GF-D8 (cell line): Measurements from ENCODE around the gene BSN.
"Not testable (repeated sequence)": the region's sequence is repeated elsewhere in the genome, so short reads cannot be mapped to it uniquely, and the experiment has no call there.

Source experiments
- DNase-seq: peaks from one replicate; lab custom pipeline; 2025; lab: John Stamatoyannopoulos, UW

Gene BSN

DNA sequence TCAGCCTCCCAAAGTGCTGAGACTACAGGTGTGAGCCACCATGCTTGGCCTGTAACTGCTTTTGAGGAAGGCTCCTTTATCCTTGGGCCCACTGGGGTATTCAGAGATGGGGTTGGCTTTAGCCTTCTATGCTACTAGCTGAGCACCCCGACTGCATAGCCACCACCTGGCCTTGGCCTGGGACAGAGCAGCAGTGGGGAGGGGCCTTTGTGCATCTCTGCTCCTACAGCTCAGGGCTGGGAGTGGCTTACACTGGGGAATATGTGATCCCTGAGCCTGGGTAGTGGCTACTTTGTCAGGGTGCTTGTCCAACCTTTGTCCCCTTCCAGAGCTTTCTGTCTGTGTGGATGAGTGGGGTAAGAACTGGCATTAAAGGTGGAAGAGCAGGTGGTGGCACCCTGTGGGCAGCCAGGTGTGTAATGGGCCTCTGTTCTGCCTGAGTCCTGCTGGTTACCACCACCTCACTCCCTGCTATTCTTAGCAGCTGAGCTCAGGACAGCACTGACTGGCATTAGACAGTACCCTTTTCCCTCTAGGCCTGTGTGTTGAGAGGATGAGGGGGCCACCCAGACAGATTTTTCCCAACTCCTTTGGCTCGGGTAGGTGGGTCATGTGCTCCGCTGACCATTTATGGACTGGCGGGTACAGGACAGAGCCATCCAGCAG lies 141.2 kb downstream of the BSN start:
- DNase-seq = not testable (repeated sequence)

- DNase-seq = no peak
Observed at GRCh38 chr3:49699281-49699979, 145.2 kb downstream of the BSN start.

DNA sequence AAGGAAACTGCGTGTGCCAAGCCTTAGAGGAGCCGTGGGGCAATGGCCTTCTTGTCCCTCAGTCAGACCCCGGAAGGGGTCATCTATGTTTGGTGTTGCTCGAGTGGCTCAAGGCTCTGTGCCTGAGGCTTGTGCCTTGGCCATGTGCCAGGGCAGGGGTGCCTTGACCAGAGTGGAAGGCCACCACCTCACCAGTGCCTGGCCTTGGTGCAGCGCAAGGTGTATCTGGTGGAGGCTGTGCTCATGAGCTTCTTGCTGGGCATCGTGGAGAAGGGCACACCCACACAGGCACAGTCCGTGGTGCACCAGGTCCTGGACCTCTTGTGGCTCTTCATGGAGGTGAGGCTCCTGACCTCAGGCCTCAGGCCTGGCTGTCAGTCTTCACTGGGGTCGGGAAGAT lies 145.7 kb downstream of the BSN start:
- no peak for DNase-seq

GRCh38 chr3:49700453-49701128 lies 146.3 kb downstream of the BSN start:
- no peak for DNase-seq

DNA sequence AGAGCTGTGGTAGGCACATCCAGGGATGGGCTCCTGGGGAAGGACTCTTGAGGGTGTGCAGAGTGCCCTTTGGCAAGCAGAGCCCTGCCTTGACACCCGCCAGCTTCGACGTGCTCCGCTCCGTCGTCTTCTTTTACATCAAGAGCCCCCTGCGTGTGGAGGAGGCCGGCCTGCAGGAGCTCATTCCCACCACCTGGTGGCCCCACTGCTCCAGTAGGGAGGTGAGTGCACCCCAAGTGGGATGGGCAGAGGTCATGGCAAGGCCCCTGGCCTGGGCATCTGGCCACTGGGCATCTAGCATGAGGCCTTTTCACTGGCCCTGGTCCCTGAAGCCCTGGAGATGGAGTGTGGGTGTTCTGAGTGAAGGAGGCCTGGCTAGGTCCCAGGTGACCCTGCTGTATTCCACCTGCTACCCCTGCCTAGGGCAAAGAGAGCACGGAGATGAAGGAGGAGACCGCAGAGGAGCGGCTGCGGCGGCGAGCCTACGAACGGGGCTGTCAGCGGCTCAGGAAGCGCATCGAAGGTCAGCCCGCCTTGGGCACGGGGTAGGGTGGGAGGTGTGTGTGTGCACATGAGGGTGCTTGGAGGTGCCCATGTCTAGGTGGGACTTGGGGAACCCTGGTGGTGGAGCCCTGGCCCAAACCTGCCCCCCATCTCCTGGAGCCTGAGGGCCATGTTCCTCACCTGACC lies 147.3 kb downstream of the BSN start:
- no peak for DNase-seq

DNA sequence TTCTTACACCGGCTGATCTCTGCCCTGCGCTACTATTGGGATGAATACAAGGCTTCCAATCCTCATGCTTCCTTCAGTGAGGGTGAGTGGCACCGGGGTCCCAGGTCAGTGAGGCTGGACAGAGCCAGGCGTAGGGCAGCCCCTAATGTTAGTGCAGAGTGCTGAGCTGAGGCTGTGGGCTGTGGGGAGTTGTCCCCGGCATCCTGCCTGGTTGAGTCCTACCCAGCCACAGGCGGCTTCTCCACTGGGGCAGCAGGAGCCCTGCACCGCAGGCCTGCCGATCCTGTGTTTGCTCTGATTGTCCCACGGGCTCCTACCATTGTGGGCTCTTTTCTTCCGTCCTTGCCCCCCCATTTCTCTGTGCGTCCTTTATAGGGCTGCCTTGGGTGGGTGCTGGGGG lies 148.4 kb downstream of the BSN start:
- no peak for DNase-seq

DNA sequence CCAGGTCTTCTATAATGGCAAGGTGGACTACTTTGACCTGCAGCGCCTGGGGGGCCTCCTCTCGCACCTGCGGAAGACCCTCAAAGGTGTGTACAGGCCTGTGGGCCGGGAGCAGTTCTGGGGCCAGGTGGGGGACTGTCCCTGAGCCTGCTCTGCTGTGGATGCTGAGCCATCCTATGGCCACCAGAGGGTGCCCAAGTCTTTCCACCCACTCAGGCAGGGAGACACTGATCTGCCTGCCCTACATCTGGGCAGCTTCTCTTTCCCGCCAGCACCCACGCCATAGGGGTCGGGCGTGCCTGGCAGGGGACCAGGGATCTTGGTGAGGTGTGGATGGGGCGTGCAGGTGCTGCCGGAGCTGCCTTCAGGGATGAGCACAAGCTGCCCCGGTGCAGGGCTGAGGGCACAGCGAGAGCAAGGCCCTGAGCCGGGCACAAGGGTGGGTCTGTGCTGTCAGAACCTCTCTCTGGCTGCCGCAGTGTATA lies 149.2 kb downstream of the BSN start:
- no peak for DNase-seq

DNA sequence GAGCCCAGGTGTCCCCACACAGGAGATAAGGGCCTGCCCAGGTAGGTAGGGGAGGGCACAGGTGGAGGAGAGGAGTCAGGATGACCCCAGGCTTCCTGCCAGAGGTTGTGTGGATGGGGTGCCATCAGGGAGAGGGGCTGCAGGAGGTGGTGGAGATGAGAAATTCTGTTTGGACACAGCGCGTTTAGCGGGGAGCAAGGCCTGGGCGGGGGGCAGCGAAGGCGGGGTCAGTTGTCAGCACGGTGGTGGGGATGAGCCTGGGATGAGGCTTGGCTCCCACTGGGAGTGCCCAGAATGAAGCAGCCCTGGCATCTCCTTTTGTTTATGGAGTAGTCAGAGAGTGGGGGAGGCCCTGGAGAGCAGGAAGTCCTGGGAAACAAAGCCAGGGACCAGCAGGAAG lies 149.7 kb downstream of the BSN start:
- no peak for DNase-seq

DNA sequence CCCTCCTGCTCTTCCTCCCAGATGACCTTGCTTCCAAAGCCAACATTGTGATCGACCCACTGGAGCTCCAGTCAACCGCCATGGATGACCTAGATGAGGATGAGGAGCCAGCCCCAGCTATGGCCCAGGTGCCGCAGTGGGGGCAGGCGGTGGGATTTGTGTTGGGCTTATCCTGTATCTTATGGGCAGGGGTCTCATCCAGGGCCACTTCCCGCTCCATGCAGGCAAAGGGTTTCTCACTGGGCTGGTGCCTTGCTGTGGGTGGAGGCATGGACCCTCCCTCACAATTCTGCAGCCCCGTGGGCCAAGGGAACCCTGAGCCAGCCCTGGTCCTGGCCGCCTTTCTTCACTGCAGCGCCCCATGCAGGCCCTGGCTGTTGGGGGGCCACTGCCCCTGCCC lies 150.4 kb downstream of the BSN start:
- DNase-seq = no peak

DNA sequence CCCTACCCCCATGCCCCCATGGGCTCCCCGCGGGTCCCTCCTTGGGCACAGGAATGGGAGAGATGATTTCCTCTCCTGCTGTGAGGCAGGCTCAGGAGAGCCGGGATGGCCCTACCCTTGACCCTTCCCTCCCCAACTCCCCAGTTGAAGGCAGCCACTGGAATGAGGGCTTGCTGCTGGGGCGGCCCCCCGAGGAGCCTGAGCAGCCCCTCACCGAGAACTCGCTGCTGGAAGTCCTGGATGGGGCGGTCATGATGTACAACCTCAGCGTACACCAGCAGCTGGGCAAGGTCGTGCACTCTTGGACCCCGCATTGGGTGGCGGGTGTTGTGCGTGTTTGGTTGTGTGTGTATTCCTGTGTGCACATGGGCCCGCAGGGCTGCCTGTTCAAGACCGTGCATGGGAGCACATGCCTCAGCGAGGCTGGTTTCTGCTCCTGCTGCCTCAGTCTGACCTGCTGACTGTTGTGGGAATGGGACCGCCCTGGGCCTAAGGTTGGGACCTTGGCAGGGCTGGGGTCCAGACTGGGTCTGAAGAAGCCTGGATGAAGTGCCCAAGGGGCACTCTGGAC lies 151.2 kb downstream of the BSN start:
- DNase-seq = no peak

DNA sequence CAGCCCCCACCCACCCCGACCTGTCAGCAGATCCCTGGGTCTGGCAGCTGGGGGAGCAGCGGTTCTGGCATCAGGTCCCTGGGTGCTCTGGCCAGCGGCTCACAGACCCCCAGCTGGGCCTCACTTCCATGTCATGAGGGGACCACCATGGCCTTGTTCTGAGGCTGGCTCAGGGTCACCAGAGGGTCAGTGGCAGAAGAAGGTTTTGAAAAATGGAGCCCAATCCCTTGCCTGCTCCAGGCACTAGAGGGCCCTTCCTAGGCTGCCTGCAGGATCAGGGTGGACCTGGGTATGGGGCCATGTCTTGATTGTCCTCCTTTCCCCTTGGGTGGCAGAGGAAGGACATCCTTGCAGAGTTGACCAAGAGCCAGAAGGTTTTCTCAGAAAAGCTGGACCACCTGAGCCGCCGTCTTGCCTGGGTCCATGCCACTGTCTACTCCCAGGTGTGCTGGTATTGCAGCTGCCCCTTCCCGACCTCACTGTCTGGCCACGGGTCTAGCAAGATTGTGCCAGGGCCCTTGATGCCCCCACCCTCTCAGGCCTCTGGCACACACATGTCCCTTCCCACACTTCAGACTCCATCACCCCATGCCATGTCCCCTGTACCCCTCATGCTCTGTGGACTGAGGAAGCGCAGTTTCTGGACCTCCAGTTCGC lies 152.3 kb downstream of the BSN start:
- no peak for DNase-seq

DNA sequence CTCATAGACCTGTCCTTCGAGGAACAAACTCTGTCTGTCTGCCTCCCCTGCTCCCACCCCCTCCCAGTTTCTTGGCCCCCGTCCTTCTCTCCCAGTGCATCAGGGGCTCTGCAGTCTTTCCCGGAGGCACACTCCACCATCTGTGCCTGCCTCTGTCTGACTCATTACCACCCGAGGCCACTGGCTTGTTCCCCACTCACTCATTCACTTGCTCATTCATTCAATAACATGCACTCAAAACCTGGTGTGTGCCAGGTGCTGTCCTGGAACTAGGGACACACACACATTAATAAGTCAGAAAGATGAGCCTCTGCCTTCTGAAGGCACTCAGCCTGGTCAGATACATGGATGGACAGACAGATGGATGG lies 152.8 kb downstream of the BSN start:
- DNase-seq = no peak

DNA sequence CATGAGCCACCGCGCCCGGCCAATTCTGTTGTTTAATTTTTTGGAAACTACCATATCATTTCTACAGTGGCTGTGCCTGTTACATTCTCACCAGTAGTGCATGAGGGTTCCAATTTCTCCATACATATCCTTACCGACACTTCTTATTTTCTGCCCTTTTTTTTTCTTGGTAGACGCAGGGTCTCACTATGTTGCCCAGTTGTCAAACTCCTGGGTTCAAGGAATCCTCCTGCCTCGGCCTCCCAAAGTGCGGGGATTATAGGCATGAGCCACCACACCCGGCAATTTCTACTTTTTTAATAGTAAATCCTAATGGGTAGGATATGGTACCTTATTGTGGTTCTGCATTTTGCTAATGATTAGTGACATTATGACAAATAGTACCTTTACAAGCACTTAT lies 155.6 kb downstream of the BSN start:
- DNase-seq = no peak

GRCh38 chr3:49711489-49711888 lies 157.2 kb downstream of the BSN start:
- no peak for DNase-seq

- no peak for DNase-seq
Observed at GRCh38 chr3:49712166-49712565, 157.9 kb downstream of the BSN start.

DNA sequence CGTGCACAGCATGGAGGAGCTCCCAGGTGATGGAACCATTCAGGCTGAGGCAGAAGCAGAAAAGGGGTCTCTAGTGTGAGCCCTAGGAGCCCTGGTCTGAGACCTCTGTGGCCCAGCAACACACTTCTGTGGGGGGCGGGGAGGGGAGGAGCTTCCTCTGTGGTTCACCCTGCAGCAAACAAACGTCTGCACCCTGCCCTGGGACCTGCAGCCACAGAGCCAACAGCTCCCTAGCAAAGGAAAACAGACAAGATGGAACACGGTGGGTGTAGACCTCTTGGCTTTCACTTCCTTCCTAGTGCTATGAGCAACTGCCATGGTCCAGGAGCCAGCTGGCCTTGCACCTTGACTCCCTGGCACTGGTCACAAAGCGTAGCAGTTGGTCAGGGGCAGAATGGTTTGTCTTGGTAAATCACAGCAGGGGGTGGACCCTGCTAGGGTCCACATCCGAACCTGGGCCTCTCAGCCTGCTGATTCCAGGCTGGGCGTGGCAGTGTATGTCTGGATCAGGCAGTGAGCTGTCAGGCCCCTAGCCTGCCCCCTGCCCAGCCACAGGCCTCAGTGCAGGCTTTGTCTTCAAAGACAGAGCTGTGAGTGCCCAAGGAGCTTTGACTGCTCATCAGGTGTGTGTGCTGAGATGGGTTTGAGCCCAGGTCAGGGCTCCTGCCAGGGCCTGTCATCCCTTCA lies 158.5 kb downstream of the BSN start:
- no peak for DNase-seq

- no peak for DNase-seq
Observed at GRCh38 chr3:49713336-49714105, 159.2 kb downstream of the BSN start.

- DNase-seq = no peak
Observed at GRCh38 chr3:49714728-49715550, 160.7 kb downstream of the BSN start.

GRCh38 chr3:49715611-49716121 lies 161.4 kb downstream of the BSN start:
- DNase-seq = no peak
